ENCODE results near the gene PTPRN.

- TF ChIP-seq POLR2A (IDR thresholded peaks at IDR 0.05): no peak
- TF ChIP-seq CTCF (IDR thresholded peaks at IDR 0.05): no peak
Measured at GRCh38 chr2:219334076-219334475, 24.9 kb upstream of the PTPRN start.
